Endothelial cell (in vitro differentiated cells): ENCODE data around the gene SRRM5. TPM values are rescaled to one million over a fixed set of nuclear protein-coding genes. Genes with fewer than 3 reads are reported as not detected.
"Not testable (repeated sequence)": the region's sequence is repeated elsewhere in the genome, so short reads cannot be mapped to it uniquely, and the experiment has no call there.

Experiments
- DNase-seq: peaks from one replicate; pipeline ENCODE4 v3.0.0; 2021; ENCODE audit warnings: low spot score
- H3K27ac Mint-ChIP-seq: one replicate; pipeline ENCODE4 v1.8.0; 2021; ENCODE audit warnings: mixed read lengths, inconsistent platforms; ENCODE audit not compliant: unreplicated experiment
- H3K27me3 Mint-ChIP-seq: one replicate; pipeline ENCODE4 v1.8.0; 2021; ENCODE audit warnings: mild to moderate bottlenecking, moderate library complexity, mixed read lengths, inconsistent platforms; ENCODE audit not compliant: unreplicated experiment
- H3K36me3 Mint-ChIP-seq: one replicate; pipeline ENCODE4 v1.8.0; 2021; ENCODE audit warnings: mild to moderate bottlenecking, low read depth, mixed read lengths, inconsistent platforms; ENCODE audit not compliant: unreplicated experiment
- H3K4me1 Mint-ChIP-seq: one replicate; pipeline ENCODE4 v1.8.0; 2021; ENCODE audit warnings: mild to moderate bottlenecking, mixed read lengths, inconsistent platforms; ENCODE audit not compliant: unreplicated experiment
- H3K4me3 Mint-ChIP-seq: one replicate; pipeline ENCODE4 v1.8.0; 2021; ENCODE audit warnings: mild to moderate bottlenecking, mixed read lengths, inconsistent platforms; ENCODE audit not compliant: unreplicated experiment
- H3K9me3 Mint-ChIP-seq: one replicate; pipeline ENCODE4 v1.8.0; 2021; ENCODE audit warnings: mixed read lengths, inconsistent platforms; ENCODE audit not compliant: unreplicated experiment
- CTCF ChIP-seq: fragments of 200-600 bp; sonication (generic); IDR thresholded peaks from one replicate; pipeline ENCODE4 v1.5.0; 2021; ENCODE audit warnings: antibody characterized with exemption; ENCODE audit not compliant: unreplicated experiment
- total RNA-seq: library from RNA; stranded (reverse); fragmentation: NEBNext Ultra II Directional; extraction: Animal tissue kit (Norgen Biotek cat#: 25700); gene quantifications from one replicate; pipeline ENCODE4 v1.2.1, GENCODE V29; 2021; ENCODE audit not compliant: unreplicated experiment

SRRM5 gene
- total RNA-seq, 1 donor from 2014 or later, result 0.26 TPM

- Mint-ChIP-seq H3K9me3 (no peaks in the 10 kb centered on the region), H3K4me3 (no peak overlapping the region), H3K27ac (no peak overlapping the region), H3K36me3 (peaks cover 11% of the 10 kb centered on the region), H3K4me1 (peaks cover 17% of the 10 kb centered on the region), H3K27me3 (peaks cover 12% of the 10 kb centered on the region)
- no peak for TF ChIP-seq CTCF
- no peak for DNase-seq
Observed at GRCh38 chr19:43634506-43634871, 22.6 kb downstream of the SRRM5 start.

GRCh38 chr19:43634872-43635560, 23.1 kb downstream of the SRRM5 start:
- Mint-ChIP-seq H3K4me3 (peak overlapping the region; percentile 73), H3K36me3 (peaks cover 11% of the 10 kb centered on the region), H3K9me3 (no peaks in the 10 kb centered on the region), H3K27me3 (peaks cover 12% of the 10 kb centered on the region), H3K4me1 (peaks cover 17% of the 10 kb centered on the region), H3K27ac (peak overlapping the region; percentile 30)
- DNase-seq, result peak; percentile 34
- TF ChIP-seq CTCF, result no peak

DNA sequence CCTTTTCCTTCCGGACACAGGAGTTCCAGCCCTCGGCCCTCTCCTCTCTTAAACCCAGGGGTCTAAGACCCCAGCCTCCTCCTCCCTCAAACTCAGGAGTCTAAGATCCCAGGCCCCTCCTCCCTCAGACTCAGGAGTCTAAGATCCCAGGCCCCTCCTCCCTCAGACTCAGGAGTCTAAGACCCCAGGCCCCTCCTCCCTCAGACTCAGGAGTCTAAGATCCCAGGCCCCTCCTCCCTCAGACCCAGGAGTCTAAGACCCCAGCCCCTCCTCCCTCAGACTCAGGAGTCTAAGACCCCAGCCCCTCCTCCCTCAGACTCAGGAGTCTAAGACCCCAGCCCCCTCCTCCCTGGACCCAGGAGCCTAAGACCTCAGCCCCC, 23.7 kb downstream of the SRRM5 start:
- peaks cover 11% of the 10 kb centered on the region for H3K36me3 Mint-ChIP-seq
- not testable (repeated sequence) for DNase-seq, H3K9me3 Mint-ChIP-seq
- H3K27me3 Mint-ChIP-seq, result peaks cover 13% of the 10 kb centered on the region
- peak overlapping the region; percentile 73 for H3K4me3 Mint-ChIP-seq
- H3K27ac Mint-ChIP-seq, result peak overlapping the region; percentile 30
- H3K4me1 Mint-ChIP-seq, result peaks cover 17% of the 10 kb centered on the region

DNA sequence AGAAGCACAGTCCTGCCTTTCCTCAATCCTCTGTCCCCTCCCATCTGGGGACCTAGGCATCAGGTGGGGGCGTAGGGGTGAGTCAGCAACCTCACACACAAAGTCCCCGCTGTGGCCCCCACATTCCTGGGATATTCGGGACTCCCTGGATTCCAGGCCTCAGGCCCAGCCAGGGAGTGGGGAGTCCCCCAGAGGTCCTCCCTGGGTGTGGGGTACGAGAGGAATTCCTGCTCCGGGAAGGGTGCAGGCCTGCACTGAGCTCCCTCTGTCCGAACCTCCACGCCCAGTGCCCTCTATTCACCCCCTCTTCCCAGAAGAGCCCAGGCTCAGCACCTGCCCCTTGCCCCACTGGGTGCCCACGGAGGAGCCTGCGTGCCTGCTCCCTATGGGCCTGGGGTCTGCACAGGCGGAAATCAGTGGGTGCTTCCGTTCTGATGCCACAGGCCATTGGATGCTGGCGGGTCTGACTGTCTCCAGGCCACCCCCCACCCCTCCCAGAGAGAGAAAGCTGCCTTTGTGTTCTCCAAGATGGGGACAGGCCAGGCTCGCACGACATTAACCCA, 24.3 kb downstream of the SRRM5 start:
- Mint-ChIP-seq H3K36me3 (peaks cover 12% of the 10 kb centered on the region), H3K27ac (no peak overlapping the region), H3K4me1 (peaks cover 17% of the 10 kb centered on the region), H3K9me3 (no peaks in the 10 kb centered on the region), H3K4me3 (no peak overlapping the region), H3K27me3 (peaks cover 17% of the 10 kb centered on the region)
- no peak for TF ChIP-seq CTCF
- DNase-seq, result no peak

DNA sequence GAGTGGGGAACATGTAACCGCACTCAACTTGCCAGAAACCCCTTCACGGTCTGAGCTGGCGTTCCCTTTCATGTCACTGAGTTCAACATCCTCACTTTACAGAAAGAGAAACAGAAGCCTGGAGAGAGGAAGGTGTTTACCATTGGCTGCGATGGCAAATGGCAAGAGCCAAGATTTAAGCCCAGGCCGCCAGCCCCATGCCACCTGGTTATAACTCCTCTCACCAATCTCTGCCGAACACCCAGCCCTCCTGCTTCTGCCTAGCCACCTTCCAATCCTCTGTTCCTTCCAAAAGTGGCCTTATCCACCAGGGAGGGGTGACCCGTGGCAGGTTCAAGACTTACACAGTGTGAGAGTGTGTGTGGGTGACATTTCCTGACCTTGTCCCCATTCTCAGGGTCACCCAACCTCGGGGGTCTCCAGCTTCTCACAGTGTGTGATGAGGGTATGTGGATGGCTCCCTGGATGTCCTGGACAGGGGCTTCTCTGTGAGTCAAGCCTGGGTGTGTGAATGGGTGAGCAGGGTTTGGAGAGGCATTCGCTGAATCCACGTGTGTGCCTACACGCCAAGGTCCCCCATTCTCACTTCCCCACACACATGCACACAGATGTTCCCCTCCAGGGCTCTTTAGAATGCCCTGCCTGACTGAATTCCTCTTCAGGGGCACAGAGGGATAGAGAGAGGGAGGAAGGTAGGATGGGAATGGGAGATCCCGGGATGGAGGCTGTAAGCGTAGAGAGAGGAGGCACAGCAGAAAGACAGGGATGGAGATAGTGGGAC, 26.5 kb downstream of the SRRM5 start:
- peaks cover 25% of the 10 kb centered on the region for H3K27me3 Mint-ChIP-seq
- H3K4me3 Mint-ChIP-seq, result peak overlapping the region; percentile 96
- H3K4me1 Mint-ChIP-seq, result peaks cover 17% of the 10 kb centered on the region

More for the DNA sequence above, 26.5 kb downstream of the SRRM5 start:
- no peak for TF ChIP-seq CTCF
- no peak overlapping the region for H3K27ac Mint-ChIP-seq
- no peak for DNase-seq
- no peaks in the 10 kb centered on the region for H3K9me3 Mint-ChIP-seq
- H3K36me3 Mint-ChIP-seq, result peaks cover 16% of the 10 kb centered on the region
